Panc1 (cell line): ENCODE results near the gene MYO3B.
"Not testable (repeated sequence)": the region's sequence is repeated elsewhere in the genome, so short reads cannot be mapped to it uniquely, and the experiment has no call there.

Experiments
- CTCF ChIP-seq: fragments of 450-650 bp; IDR thresholded peaks from 2 replicates; pipeline ENCODE4 v1.5.1; 2017; ENCODE audit warnings: mild to moderate bottlenecking
- POLR2AphosphoS5 ChIP-seq: IDR thresholded peaks from 2 replicates; pipeline ENCODE4 v1.6.1; 2012; ENCODE audit warnings: mild to moderate bottlenecking, low read depth, low read length, moderate library complexity
- REST ChIP-seq, 2 experiments: IDR thresholded peaks; 2 replicates each; pipeline ENCODE4 v1.6.1; 2011 to 2012; ENCODE audit warnings: low read depth in 2 of 2, control low read depth in 1 of 2, low read length in 1 of 2, mild to moderate bottlenecking in 1 of 2, moderate library complexity in 1 of 2; ENCODE audit not compliant: insufficient read depth in 1 of 2
- SIN3A ChIP-seq: IDR thresholded peaks from 2 replicates; pipeline ENCODE4 v1.6.1; 2012; ENCODE audit warnings: low read depth, mild to moderate bottlenecking, low read length, moderate library complexity, borderline replicate concordance; ENCODE audit not compliant: insufficient read depth
- TCF7L2 ChIP-seq: IDR thresholded peaks from 2 replicates; pipeline ENCODE4 v1.6.1; 2011; ENCODE audit warnings: mild to moderate bottlenecking, low read depth, low read length, inconsistent platforms

GRCh38 chr2:170472498-170472897 is 294.6 kb downstream of the MYO3B start:
- TF ChIP-seq CTCF; POLR2AphosphoS5; TCF7L2; REST (IDR thresholded peaks at IDR 0.05; ENCODE audit: insufficient read depth in 1 of 2, low read depth in 2 of 2, low read length in 1 of 2); SIN3A: not testable (repeated sequence)
